ENCODE results near the gene HJURP. TPM values are rescaled to one million over a fixed set of nuclear protein-coding genes. Genes with fewer than 3 reads are reported as not detected.

The HJURP gene
- total RNA-seq, 1 donor from 2014 or later = 1.2 TPM

- intact Hi-C loops (cut with DNase I) = no loop called here
- Histone ChIP-seq H3K27ac (no peak overlapping the region), H3K36me3 (no peaks in the 10 kb centered on the region), H3K27me3 (no peaks in the 10 kb centered on the region), H3K9me3 (no peaks in the 10 kb centered on the region), H3K4me1 (no peaks in the 10 kb centered on the region), H3K4me3 (no peak overlapping the region)
- ATAC-seq (no peak), DNase-seq (peak; percentile 34)
- no peak for TF ChIP-seq CTCF (IDR thresholded peaks at IDR 0.05)
Observed at GRCh38 chr2:233813236-233814055, 40.9 kb downstream of the HJURP start.

- intact Hi-C loops (cut with DNase I) = no loop called here
- no peak overlapping the region for H3K27ac ChIP-seq
- DNase-seq (peak; percentile 38), ATAC-seq (no peak)
- no peak overlapping the region for H3K4me3 ChIP-seq
- TF ChIP-seq CTCF (IDR thresholded peaks at IDR 0.05) = no peak
- H3K9me3 ChIP-seq = no peaks in the 10 kb centered on the region
- no peaks in the 10 kb centered on the region for H3K4me1 ChIP-seq
- no peaks in the 10 kb centered on the region for H3K27me3 ChIP-seq
- no peaks in the 10 kb centered on the region for H3K36me3 ChIP-seq
Observed at GRCh38 chr2:233811732-233812131, 42.6 kb downstream of the HJURP start.

GRCh38 chr2:233811087-233811486, 43.2 kb downstream of the HJURP start:
- DNase-seq (peak; percentile 43), ATAC-seq (no peak)
- intact Hi-C loops (cut with DNase I) = no loop called here
- TF ChIP-seq CTCF (IDR thresholded peaks at IDR 0.05) = no peak
- Histone ChIP-seq H3K36me3 (no peaks in the 10 kb centered on the region), H3K4me3 (no peak overlapping the region), H3K27ac (no peak overlapping the region), H3K9me3 (no peaks in the 10 kb centered on the region), H3K27me3 (no peaks in the 10 kb centered on the region), H3K4me1 (no peaks in the 10 kb centered on the region)

- no peak overlapping the region for H3K27ac ChIP-seq
- ATAC-seq (no peak), DNase-seq (peak; percentile 16)
- no peak for TF ChIP-seq CTCF (IDR thresholded peaks at IDR 0.05)
- no peak overlapping the region for H3K4me3 ChIP-seq
- H3K27me3 ChIP-seq = no peaks in the 10 kb centered on the region
- no peaks in the 10 kb centered on the region for H3K36me3 ChIP-seq
- H3K9me3 ChIP-seq = no peaks in the 10 kb centered on the region
- no peaks in the 10 kb centered on the region for H3K4me1 ChIP-seq
- intact Hi-C loops (cut with DNase I) = no loop called here
Observed at GRCh38 chr2:233810385-233810784, 44.0 kb downstream of the HJURP start.

- intact Hi-C loops (cut with DNase I) = no loop called here
- ATAC-seq = no peak
Observed at GRCh38 chr2:233807966-233808935, 46.1 kb downstream of the HJURP start.

More at GRCh38 chr2:233807966-233808935, 46.1 kb downstream of the HJURP start:
- peak; percentile 46 for DNase-seq
- no peak for TF ChIP-seq CTCF (IDR thresholded peaks at IDR 0.05)
- Histone ChIP-seq H3K4me1 (no peaks in the 10 kb centered on the region), H3K27ac (no peak overlapping the region), H3K9me3 (no peaks in the 10 kb centered on the region), H3K36me3 (no peaks in the 10 kb centered on the region), H3K4me3 (no peak overlapping the region), H3K27me3 (no peaks in the 10 kb centered on the region)
